Left lung (tissue), 14 donors: Measurements from ENCODE around the gene GGA3. TPM values are rescaled to one million over a fixed set of nuclear protein-coding genes. Genes with fewer than 3 reads are reported as not detected.

ENCODE experiments used
- ATAC-seq: fragments of 200-7000 bp; cut with Tn5 transposase; one replicate; pipeline ENCODE4 v1.9.1; 2020; ENCODE audit warnings: moderate library complexity
- DNase-seq, 4 donors: peaks; one replicate each; pipeline ENCODE4 v3.0.0-alpha.2; 2013 to 2020
- H3K27ac ChIP-seq, 2 donors: fragments of 200-600 bp; sonication (generic) in 1 of 2; one replicate each; pipeline versions ENCODE4 v1.5.0 to v1.8.0; 2020 to 2021
- H3K27me3 ChIP-seq, 2 donors: fragments of 200-600 bp; sonication (generic) in 1 of 2; one replicate each; pipeline versions ENCODE4 v1.5.0 to v1.8.0; 2020 to 2021
- H3K36me3 ChIP-seq, 2 donors: fragments of 200-600 bp; sonication (generic) in 1 of 2; one replicate each; pipeline versions ENCODE4 v1.5.0 to v1.8.0; 2020 to 2021
- H3K4me1 ChIP-seq, 2 donors: fragments of 200-600 bp; one replicate each; pipeline ENCODE4 v1.8.0; 2021
- H3K4me3 ChIP-seq, 2 donors: fragments of 200-600 bp; sonication (generic) in 1 of 2; one replicate each; pipeline versions ENCODE4 v1.5.0 to v1.8.0; 2020 to 2021; ENCODE audit warnings: mild to moderate bottlenecking in 1 of 2
- H3K9me3 ChIP-seq, 2 donors: fragments of 200-600 bp; sonication (generic) in 1 of 2; one replicate each; pipeline versions ENCODE4 v1.5.0 to v1.8.0; 2020 to 2021
- intact Hi-C, 2 donors: fragments of 100-400 bp; cut with DNase I; formaldehyde crosslinking; loops; one replicate each; pipeline versions ENCODE4 v1.11.2 to v1.14.2; 2022
- long read RNA-seq, 12 donors: library from polyadenylated mRNA in 2 of 12; unstranded in 2 of 12; transcript quantifications; one replicate each; pipeline ENCODE4 v2.0.0 and lab custom pipeline, GENCODE V29; 2019 to 2026
- polyA plus RNA-seq, 6 donors: library from polyadenylated mRNA; unstranded; fragments of 120-200 nt; gene quantifications; one replicate each; pipeline ENCODE4 v1.2.1, GENCODE V29; 2013; ENCODE audit not compliant: insufficient read length in 6 of 6
- total RNA-seq, 2 donors: library from RNA; stranded (reverse); fragmentation: NEBNext Ultra II Directional; extraction: Animal tissue kit (Norgen Biotek cat#: 25700); gene quantifications; one replicate each; pipeline ENCODE4 v1.2.1, GENCODE V29; 2021
- TF ChIP-seq, protein P1 (sequence below), 2 donors: fragments of 200-600 bp; sonication (generic) in 1 of 2; IDR thresholded peaks; one replicate each; pipeline versions ENCODE4 v1.5.0 to v1.8.0; 2021; ENCODE audit warnings: antibody characterized with exemption in 2 of 2
- donor health status: DM: no; HTN: yes; CAD: no.
- donor health status: DM: no; HTN: no; CAD: no.

The GGA3 gene, protein sequence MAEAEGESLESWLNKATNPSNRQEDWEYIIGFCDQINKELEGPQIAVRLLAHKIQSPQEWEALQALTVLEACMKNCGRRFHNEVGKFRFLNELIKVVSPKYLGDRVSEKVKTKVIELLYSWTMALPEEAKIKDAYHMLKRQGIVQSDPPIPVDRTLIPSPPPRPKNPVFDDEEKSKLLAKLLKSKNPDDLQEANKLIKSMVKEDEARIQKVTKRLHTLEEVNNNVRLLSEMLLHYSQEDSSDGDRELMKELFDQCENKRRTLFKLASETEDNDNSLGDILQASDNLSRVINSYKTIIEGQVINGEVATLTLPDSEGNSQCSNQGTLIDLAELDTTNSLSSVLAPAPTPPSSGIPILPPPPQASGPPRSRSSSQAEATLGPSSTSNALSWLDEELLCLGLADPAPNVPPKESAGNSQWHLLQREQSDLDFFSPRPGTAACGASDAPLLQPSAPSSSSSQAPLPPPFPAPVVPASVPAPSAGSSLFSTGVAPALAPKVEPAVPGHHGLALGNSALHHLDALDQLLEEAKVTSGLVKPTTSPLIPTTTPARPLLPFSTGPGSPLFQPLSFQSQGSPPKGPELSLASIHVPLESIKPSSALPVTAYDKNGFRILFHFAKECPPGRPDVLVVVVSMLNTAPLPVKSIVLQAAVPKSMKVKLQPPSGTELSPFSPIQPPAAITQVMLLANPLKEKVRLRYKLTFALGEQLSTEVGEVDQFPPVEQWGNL
- total RNA-seq (10 to 100 TPM; 46.2 to 54.7 TPM), polyA plus RNA-seq (10 to 100 TPM; 41.2 to 49.4 (median 44.0) TPM)
- long read RNA-seq, donor 1, full-length matches to known transcripts = 1 of 1 reads
- long read RNA-seq, donor 1, partial matches to known transcripts = 0 of 1 reads
- long read RNA-seq, donor 1, other reads (novel, unspliced or antisense) = 0 of 1 reads
- long read RNA-seq, donor 2, partial matches to known transcripts = 115 of 188 reads
- long read RNA-seq, donor 2, other reads (novel, unspliced or antisense) = 71 of 188 reads
- long read RNA-seq, donor 3, full-length matches to known transcripts = 3 of 3 reads
- long read RNA-seq, donor 3, partial matches to known transcripts = 0 of 3 reads
- long read RNA-seq, donor 3, other reads (novel, unspliced or antisense) = 0 of 3 reads
- long read RNA-seq, donor 4, full-length matches to known transcripts = 2 of 6 reads
- long read RNA-seq, donor 4, partial matches to known transcripts = 0 of 6 reads
- long read RNA-seq, donor 4, other reads (novel, unspliced or antisense) = 4 of 6 reads
- long read RNA-seq, donor 5, full-length matches to known transcripts = 1 of 1 reads
- long read RNA-seq, donor 5, partial matches to known transcripts = 0 of 1 reads
- long read RNA-seq, donor 5, other reads (novel, unspliced or antisense) = 0 of 1 reads
- long read RNA-seq, donor 6 = 0 reads
- long read RNA-seq, donor 7 = 0 reads
- long read RNA-seq, donor 8, full-length matches to known transcripts = 1 of 59 reads
- long read RNA-seq, donor 8, partial matches to known transcripts = 7 of 59 reads
- long read RNA-seq, donor 8, other reads (novel, unspliced or antisense) = 51 of 59 reads
- long read RNA-seq, donor 9 = 0 reads
- long read RNA-seq, donor 10, partial matches to known transcripts = 1 of 4 reads
- long read RNA-seq, donor 10, other reads (novel, unspliced or antisense) = 3 of 4 reads
- long read RNA-seq, donor 11 = 0 reads
- long read RNA-seq, donor 12 = 0 reads

GRCh38 chr17:75261336-75262111, at the start of gene GGA3, which contains the start of gene MRPS7:
Gene GGA3, minus strand, starts transcription at chr17:75261606. Its CDS starts 19 bp downstream, at chr17:75261587.
Gene MRPS7, plus strand, starts transcription at chr17:75261879. Its CDS starts 22 bp downstream, at chr17:75261901.
- Histone ChIP-seq H3K9me3 (no peaks in the 10 kb centered on the region), H3K27me3 (no peaks in the 10 kb centered on the region), H3K4me1 (peaks cover 19 to 63% of the 10 kb centered on the region in 2 donors), H3K4me3 (peak within 1 kb of the TSS; percentile 98), H3K27ac (peak within 1 kb of the TSS; percentile 93 to 97), H3K36me3 (peaks cover 0 to 34% of the 10 kb centered on the region in 2 donors)
- DNase-seq = peak; percentile 96 to 98 (median 96)
- TF ChIP-seq, protein P1, sequence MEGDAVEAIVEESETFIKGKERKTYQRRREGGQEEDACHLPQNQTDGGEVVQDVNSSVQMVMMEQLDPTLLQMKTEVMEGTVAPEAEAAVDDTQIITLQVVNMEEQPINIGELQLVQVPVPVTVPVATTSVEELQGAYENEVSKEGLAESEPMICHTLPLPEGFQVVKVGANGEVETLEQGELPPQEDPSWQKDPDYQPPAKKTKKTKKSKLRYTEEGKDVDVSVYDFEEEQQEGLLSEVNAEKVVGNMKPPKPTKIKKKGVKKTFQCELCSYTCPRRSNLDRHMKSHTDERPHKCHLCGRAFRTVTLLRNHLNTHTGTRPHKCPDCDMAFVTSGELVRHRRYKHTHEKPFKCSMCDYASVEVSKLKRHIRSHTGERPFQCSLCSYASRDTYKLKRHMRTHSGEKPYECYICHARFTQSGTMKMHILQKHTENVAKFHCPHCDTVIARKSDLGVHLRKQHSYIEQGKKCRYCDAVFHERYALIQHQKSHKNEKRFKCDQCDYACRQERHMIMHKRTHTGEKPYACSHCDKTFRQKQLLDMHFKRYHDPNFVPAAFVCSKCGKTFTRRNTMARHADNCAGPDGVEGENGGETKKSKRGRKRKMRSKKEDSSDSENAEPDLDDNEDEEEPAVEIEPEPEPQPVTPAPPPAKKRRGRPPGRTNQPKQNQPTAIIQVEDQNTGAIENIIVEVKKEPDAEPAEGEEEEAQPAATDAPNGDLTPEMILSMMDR (IDR thresholded peaks at IDR 0.05) = no peak
- ATAC-seq = peak; percentile 98
- intact Hi-C loops = no loop called here

GRCh38 chr17:75308732-75309629, 47.6 kb upstream of the GGA3 start:
- ATAC-seq = peak; percentile 61
- TF ChIP-seq, protein P1 (IDR thresholded peaks at IDR 0.05) = no peak
- intact Hi-C loops = no loop called here

DNA sequence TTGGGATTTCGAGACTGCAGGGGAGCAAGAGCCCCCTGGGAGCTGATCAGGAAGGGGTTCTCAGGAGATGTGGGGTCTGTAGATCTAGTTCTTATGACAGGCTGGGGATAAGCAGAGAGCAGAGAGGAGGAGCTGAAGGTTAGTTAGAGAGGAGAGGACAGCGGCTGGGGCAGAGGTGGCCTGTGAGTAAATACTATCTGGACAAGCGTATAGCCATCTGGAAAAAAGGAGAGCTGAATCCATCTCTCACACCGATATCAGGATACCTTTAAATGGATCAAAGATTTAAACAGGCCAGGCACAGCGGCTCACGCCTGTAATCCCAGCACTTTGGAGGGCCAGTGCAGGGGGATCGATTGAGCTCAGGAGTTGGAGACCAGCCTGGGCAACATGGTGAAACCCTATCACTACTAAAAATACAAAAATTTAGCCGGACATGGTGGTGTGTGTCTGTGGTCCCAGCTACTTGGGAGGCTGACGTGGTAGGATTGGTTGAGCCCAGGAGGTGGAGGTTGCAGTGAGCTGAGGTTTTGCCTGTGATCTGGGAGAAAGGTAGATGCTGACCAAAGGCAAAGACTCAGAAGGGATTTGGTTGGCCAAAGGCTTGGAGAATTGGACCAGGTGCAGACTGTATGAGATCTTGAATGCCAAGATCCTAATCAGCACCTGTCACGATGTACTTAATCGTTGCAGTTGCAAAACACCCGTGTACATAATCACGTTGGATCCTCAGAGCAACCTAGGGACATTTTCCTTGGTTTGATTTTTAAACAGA, 46.7 kb upstream of the GGA3 start:
- Histone ChIP-seq H3K4me3 (no peak overlapping the region), H3K27ac (peak overlapping the region; percentile 44 to 87), H3K4me1 (peaks cover 0 to 66% of the 10 kb centered on the region in 2 donors), H3K36me3 (no peaks in the 10 kb centered on the region), H3K9me3 (no peaks in the 10 kb centered on the region), H3K27me3 (no peaks in the 10 kb centered on the region)
- intact Hi-C loops = no loop called here
- TF ChIP-seq, protein P1 (IDR thresholded peaks at IDR 0.05) = no peak
- no peak for ATAC-seq
- no peak for DNase-seq

More at GRCh38 chr17:75308732-75309629, 47.6 kb upstream of the GGA3 start:
- DNase-seq = peak in 2 of 4 donors; percentile 54 to 83
- Histone ChIP-seq H3K27ac (peak overlapping the region; percentile 48 to 87), H3K4me1 (peaks cover 0 to 75% of the 10 kb centered on the region in 2 donors), H3K9me3 (no peaks in the 10 kb centered on the region), H3K27me3 (no peaks in the 10 kb centered on the region), H3K4me3 (no peak overlapping the region), H3K36me3 (no peaks in the 10 kb centered on the region)
